Measurements from ENCODE around the gene PDE4B. TPM values are rescaled to one million over a fixed set of nuclear protein-coding genes. Genes with fewer than 3 reads are reported as not detected.

The PDE4B gene
- total and polyA plus RNA-seq, 9 of the 15 experiments (the other 6 are each of a cell fraction or from before 2014, with no cell fraction given) = 0.09 TPM; not detected in 8

GRCh38 chr1:66083003-66083402 lies 290.3 kb downstream of the PDE4B start:
- no peak for ATAC-seq
- H3K79me2 ChIP-seq (ENCODE audit: control insufficient read depth, insufficient read depth, low read length) = no peaks in the 10 kb centered on the region
- CTCF ChIA-PET (ENCODE audit: low intra/inter-chr PET ratio) = no interaction called here
- no peaks in the 10 kb centered on the region for H3K27me3 ChIP-seq (ENCODE audit: control insufficient read depth in 2 of 2, insufficient read depth in 2 of 2, low read length in 2 of 2)
- POLR2A ChIA-PET = no interaction called here
- no peaks in the 10 kb centered on the region; the same call in 1 of the 2 replicates for H4K20me1 ChIP-seq (replicated peaks; ENCODE audit: control insufficient read depth, insufficient read depth, low read length)
- no peak overlapping the region for H2AFZ ChIP-seq (ENCODE audit: low read depth, low read length)
- in situ Hi-C loops (cut with MboI) = no loop called here
- FAIRE-seq = no peak
- no peaks in the 10 kb centered on the region for H3K9me3 ChIP-seq (replicated peaks; ENCODE audit: control insufficient read depth, insufficient read depth, low read depth, low read length)
- TF ChIP-seq HDAC2 (IDR thresholded peaks at IDR 0.05) (no peak), SIN3A (IDR thresholded peaks at IDR 0.05; ENCODE audit: borderline replicate concordance in 2 of 2, control insufficient read depth in 1 of 2, low read depth in 2 of 2, low read length in 2 of 2) (no peak), ZBTB1 (CRISPR knock-in tag; IDR thresholded peaks at IDR 0.05; ENCODE audit: borderline replicate concordance, low read depth) (no peak), MXI1 (IDR thresholded peaks at IDR 0.05; ENCODE audit: low read depth, low read length) (no peak), HINFP (tag; conservative IDR thresholded peaks at IDR 0.05; ENCODE audit: low read depth) (no peak), ZSCAN29 (IDR thresholded peaks at IDR 0.05) (no peak), RFX7 (CRISPR knock-in tag; IDR thresholded peaks at IDR 0.05) (no peak), PTRF (tag; IDR thresholded peaks at IDR 0.05) (no peak), CHCHD3 (CRISPR knock-in tag; IDR thresholded peaks at IDR 0.05) (no peak), CREB1 (IDR thresholded peaks at IDR 0.05) (no peak), CREB1 (CRISPR knock-in tag; IDR thresholded peaks at IDR 0.05) (no peak), ZBTB5 (IDR thresholded peaks at IDR 0.05) (no peak), ZZZ3 (IDR thresholded peaks at IDR 0.05) (no peak)
- 0% methylated on average over 3 of the region's 3 CpGs for WGBS (ENCODE audit: insufficient coverage, low coverage, missing lambda C conversion rate)
- H3K36me3 ChIP-seq (ENCODE audit: control insufficient read depth, insufficient read depth, low read length) = no peaks in the 10 kb centered on the region
- no TSS peak for BruUV-seq (replicated peaks)
- no peak overlapping the region for H3K4me3 ChIP-seq
- no peaks in the 10 kb centered on the region for H3K4me1 ChIP-seq (replicated peaks in 1 of 2; ENCODE audit: control insufficient read depth in 2 of 2, insufficient read depth in 2 of 2, low read length in 2 of 2)
- intact Hi-C loops (cut with micrococcal nuclease) = no loop called here
- no peak overlapping the region for H3K4me2 ChIP-seq (ENCODE audit: insufficient read depth, low read length)
- H3K9ac ChIP-seq (ENCODE audit: insufficient read depth in 1 of 2, low read depth in 2 of 2, low read length in 2 of 2) = no peak overlapping the region
- H3K27ac ChIP-seq (ENCODE audit: extremely low read depth, low read depth, low read length) = no peak overlapping the region
- H3K9me1 ChIP-seq (ENCODE audit: control insufficient read depth, insufficient read depth, low read length) = no peaks in the 10 kb centered on the region
- no peak for DNase-seq (ENCODE audit: extremely low read depth in 1 of 4, low spot score in 3 of 4)
